Mesothelial cell of epicardium (in vitro differentiated cells): ENCODE measurements around the gene IFNB1. TPM values are rescaled to one million over a fixed set of nuclear protein-coding genes. Genes with fewer than 3 reads are reported as not detected.

Experiments used
- DNase-seq, 2 experiments: peaks; one replicate each; pipeline ENCODE4 v3.0.0; 2021; ENCODE audit warnings: low spot score in 2 of 2; ENCODE audit not compliant: unreplicated experiment in 2 of 2
- H3K27ac Mint-ChIP-seq: 2 replicates; pipeline ENCODE4 v1.8.0; 2021; ENCODE audit warnings: mixed read lengths
- H3K27me3 Mint-ChIP-seq: 2 replicates; pipeline ENCODE4 v1.8.0; 2021; ENCODE audit warnings: low read depth, mixed read lengths
- H3K36me3 Mint-ChIP-seq: 2 replicates; pipeline ENCODE4 v1.8.0; 2021; ENCODE audit warnings: mixed read lengths
- H3K4me1 Mint-ChIP-seq: 2 replicates; pipeline ENCODE4 v1.8.0; 2021; ENCODE audit warnings: mixed read lengths
- H3K4me3 Mint-ChIP-seq: 2 replicates; pipeline ENCODE4 v1.8.0; 2021; ENCODE audit warnings: mild to moderate bottlenecking, moderate library complexity, mixed read lengths
- H3K9me3 Mint-ChIP-seq: 2 replicates; pipeline ENCODE4 v1.8.0; 2021; ENCODE audit warnings: mixed read lengths
- CTCF ChIP-seq: fragments of 200-600 bp; sonication (generic); IDR thresholded peaks from one replicate; pipeline ENCODE4 v1.5.0; 2021; ENCODE audit warnings: antibody characterized with exemption; ENCODE audit not compliant: unreplicated experiment
- total RNA-seq: library from RNA; stranded (reverse); gene quantifications from 3 replicates; pipeline ENCODE4 v1.2.1, GENCODE V29; 2021

The IFNB1 gene
- total RNA-seq, 1 donor from 2014 or later = not detected

DNA sequence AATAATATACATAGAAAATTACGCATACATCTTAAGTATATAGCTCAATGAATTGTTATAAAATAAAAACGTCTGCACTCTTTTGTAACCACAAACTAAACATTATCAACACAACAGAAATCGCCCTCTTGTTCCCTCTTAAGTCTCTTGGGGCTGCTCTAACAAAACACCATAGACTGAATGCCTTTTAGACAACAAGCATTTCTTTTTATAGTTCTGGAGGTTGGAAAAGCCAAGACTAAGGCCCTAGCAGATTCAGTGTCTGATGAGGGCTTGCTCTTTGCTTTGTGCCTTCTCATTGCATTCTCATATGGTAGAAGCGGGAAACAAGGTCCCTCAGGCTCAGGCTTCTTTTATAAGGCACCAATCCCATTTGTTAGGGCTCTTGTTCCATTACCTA is 4.9 kb upstream of the IFNB1 start:
- no peak for DNase-seq
- H3K4me3 Mint-ChIP-seq = no peak overlapping the region
- no peaks in the 10 kb centered on the region for H3K4me1 Mint-ChIP-seq
- H3K27ac Mint-ChIP-seq = no peak overlapping the region
- TF ChIP-seq CTCF = no peak
- H3K9me3 Mint-ChIP-seq = peaks cover 27% of the 10 kb centered on the region
- no peaks in the 10 kb centered on the region for H3K27me3 Mint-ChIP-seq
- no peaks in the 10 kb centered on the region for H3K36me3 Mint-ChIP-seq

GRCh38 chr9:21081999-21082398 is 4.3 kb upstream of the IFNB1 start:
- TF ChIP-seq CTCF = no peak
- Mint-ChIP-seq H3K27me3 (no peaks in the 10 kb centered on the region), H3K4me3 (no peak overlapping the region), H3K4me1 (no peaks in the 10 kb centered on the region), H3K27ac (no peak overlapping the region), H3K9me3 (peaks cover 27% of the 10 kb centered on the region), H3K36me3 (no peaks in the 10 kb centered on the region)
- no peak for DNase-seq

DNA sequence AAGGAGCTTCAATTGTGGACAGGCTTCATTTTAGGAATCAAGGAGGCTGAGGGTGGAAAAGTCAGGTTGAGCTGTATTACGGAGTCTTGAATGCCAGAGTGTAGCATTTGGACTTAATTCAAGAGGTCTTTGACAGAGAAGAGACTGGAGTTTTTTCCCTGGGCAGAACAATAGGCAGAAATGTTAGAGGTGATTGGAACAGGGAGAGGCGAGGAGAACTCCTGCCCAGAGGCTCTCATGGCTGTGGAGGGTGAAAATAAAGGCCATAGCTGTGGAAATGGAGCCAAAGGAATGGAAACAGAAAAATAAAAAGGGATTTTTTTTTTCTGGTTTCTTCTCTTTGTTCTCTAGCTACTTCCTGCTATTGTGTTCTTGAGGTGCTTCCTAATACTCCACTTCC is 3.7 kb upstream of the IFNB1 start:
- no peak overlapping the region for H3K27ac Mint-ChIP-seq
- no peaks in the 10 kb centered on the region for H3K36me3 Mint-ChIP-seq
- H3K9me3 Mint-ChIP-seq = peaks cover 23% of the 10 kb centered on the region
- no peak overlapping the region for H3K4me3 Mint-ChIP-seq
- H3K4me1 Mint-ChIP-seq = no peaks in the 10 kb centered on the region
- H3K27me3 Mint-ChIP-seq = no peaks in the 10 kb centered on the region
- no peak for TF ChIP-seq CTCF
- no peak for DNase-seq

GRCh38 chr9:21080793-21081192 is 3.1 kb upstream of the IFNB1 start:
- H3K27ac Mint-ChIP-seq = no peak overlapping the region
- TF ChIP-seq CTCF = no peak
- no peaks in the 10 kb centered on the region for H3K36me3 Mint-ChIP-seq
- no peaks in the 10 kb centered on the region for H3K4me1 Mint-ChIP-seq
- no peaks in the 10 kb centered on the region for H3K27me3 Mint-ChIP-seq
- H3K4me3 Mint-ChIP-seq = no peak overlapping the region
- DNase-seq = no peak
- H3K9me3 Mint-ChIP-seq = peaks cover 21% of the 10 kb centered on the region

GRCh38 chr9:21078702-21079101 is 960 bp upstream of the IFNB1 start:
- Mint-ChIP-seq H3K4me1 (no peaks in the 10 kb centered on the region), H3K27me3 (no peaks in the 10 kb centered on the region), H3K36me3 (no peaks in the 10 kb centered on the region), H3K4me3 (no peak overlapping the region), H3K9me3 (peaks cover 11% of the 10 kb centered on the region), H3K27ac (no peak overlapping the region)
- no peak for DNase-seq
- TF ChIP-seq CTCF = no peak

DNA sequence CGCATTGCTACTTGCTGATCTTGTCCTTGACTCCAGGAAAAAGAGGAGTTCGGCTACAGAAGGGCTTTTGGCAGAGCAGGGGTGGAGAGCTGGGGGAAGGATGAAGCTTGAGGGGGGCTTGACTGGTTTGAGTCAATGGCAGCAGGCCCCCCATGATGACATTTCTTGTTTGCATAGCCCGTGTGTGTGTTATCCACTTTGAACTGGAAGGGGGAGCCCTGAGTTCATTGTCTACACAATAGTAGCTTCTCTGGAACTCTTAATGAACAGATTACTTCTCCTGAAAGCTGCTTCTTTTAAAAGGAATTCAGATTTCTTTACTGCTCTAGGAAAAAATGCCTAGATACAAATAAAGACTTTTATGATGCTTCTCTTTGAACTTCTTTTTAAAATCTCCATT is 2.3 kb downstream of the IFNB1 start:
- peaks cover 17% of the 10 kb centered on the region for H3K9me3 Mint-ChIP-seq
- DNase-seq = no peak
- no peak overlapping the region for H3K4me3 Mint-ChIP-seq
- H3K27me3 Mint-ChIP-seq = no peaks in the 10 kb centered on the region
- H3K4me1 Mint-ChIP-seq = peaks cover under 1% of the 10 kb centered on the region
- no peak overlapping the region for H3K27ac Mint-ChIP-seq
- TF ChIP-seq CTCF = no peak
- no peaks in the 10 kb centered on the region for H3K36me3 Mint-ChIP-seq
